GM23248 (cell line): ENCODE results near the gene PACSIN1.

Experiments used
- EZH2 ChIP-seq: fragments of 200-600 bp; sonication (generic); IDR thresholded peaks from 2 replicates; pipeline ENCODE4 v1.6.1; 2018; ENCODE audit warnings: antibody characterized with exemption, mild to moderate bottlenecking; ENCODE audit not compliant: insufficient read depth, poor library complexity, severe bottlenecking
- EZH2phosphoT487 ChIP-seq: fragments of 200-600 bp; sonication (generic); IDR thresholded peaks from 2 replicates; pipeline ENCODE4 v1.6.1; 2018; ENCODE audit warnings: antibody characterized with exemption, moderate library complexity, mild to moderate bottlenecking, low read depth; ENCODE audit not compliant: insufficient read depth

- no peak for TF ChIP-seq EZH2phosphoT487
- no peak for TF ChIP-seq EZH2
Measured at GRCh38 chr6:34527751-34528670, 62.1 kb downstream of the PACSIN1 start.
